Parathyroid adenoma (tissue), 2 donors: ENCODE data around the gene KCNK18.

ENCODE experiments used
- H2AFZ ChIP-seq: fragments of 300-600 bp; sonication (generic); one replicate; pipeline ENCODE4 v1.7.0; 2017; ENCODE audit warnings: antibody characterized with exemption, mild to moderate bottlenecking
- H3K27ac ChIP-seq: fragments of 300-600 bp; sonication (generic); one replicate; pipeline ENCODE4 v1.7.0; 2017
- H3K27me3 ChIP-seq: fragments of 300-600 bp; sonication (generic); one replicate; pipeline ENCODE4 v1.7.0; 2017; ENCODE audit warnings: low read length; ENCODE audit not compliant: control insufficient read depth, insufficient read depth
- H3K36me3 ChIP-seq: fragments of 300-600 bp; sonication (generic); one replicate; pipeline ENCODE4 v1.7.0; 2017; ENCODE audit warnings: low read length; ENCODE audit not compliant: control insufficient read depth, insufficient read depth
- H3K4me1 ChIP-seq: fragments of 300-600 bp; sonication (generic); one replicate; pipeline ENCODE4 v1.7.0; 2017; ENCODE audit warnings: control low read depth
- H3K4me2 ChIP-seq: fragments of 300-600 bp; sonication (generic); one replicate; pipeline ENCODE4 v1.7.0; 2017; ENCODE audit warnings: low read length
- H3K4me3 ChIP-seq: fragments of 300-600 bp; sonication (generic); one replicate; pipeline ENCODE4 v1.7.0; 2017; ENCODE audit warnings: low read depth, low read length
- H3K79me2 ChIP-seq: fragments of 300-600 bp; sonication (generic); one replicate; pipeline ENCODE4 v1.7.0; 2017; ENCODE audit warnings: control low read depth
- H3K9ac ChIP-seq: fragments of 300-600 bp; sonication (generic); one replicate; pipeline ENCODE4 v1.7.0; 2017; ENCODE audit warnings: mild to moderate bottlenecking
- H3K9me3 ChIP-seq: fragments of 300-600 bp; sonication (generic); one replicate; pipeline ENCODE4 v1.7.0; 2017; ENCODE audit warnings: low read length; ENCODE audit not compliant: control insufficient read depth
- TF ChIP-seq, protein P1 (sequence below): fragments of 300-600 bp; sonication (generic); IDR thresholded peaks from one replicate; pipeline ENCODE4 v1.7.0; 2017; ENCODE audit warnings: antibody characterized with exemption, mild to moderate bottlenecking
- donor health status: primary hyperparathyroidism.

KCNK18 gene

GRCh38 chr10:117197189-117197588 lies at the start of gene KCNK18:
Gene KCNK18, plus strand, starts transcription at chr10:117197489. Its CDS starts 0 bp downstream, at chr10:117197489.
- Histone ChIP-seq H3K36me3 (no peaks in the 10 kb centered on the region), H3K9ac (no peak within 1 kb of the TSS), H2AFZ (no peak within 1 kb of the TSS), H3K79me2 (no peaks in the 10 kb centered on the region), H3K4me3 (no peak within 1 kb of the TSS), H3K4me1 (no peaks in the 10 kb centered on the region), H3K9me3 (no peaks in the 10 kb centered on the region), H3K27me3 (no peaks in the 10 kb centered on the region), H3K4me2 (no peak within 1 kb of the TSS), H3K27ac (no peak within 1 kb of the TSS)
- TF ChIP-seq, protein P1, sequence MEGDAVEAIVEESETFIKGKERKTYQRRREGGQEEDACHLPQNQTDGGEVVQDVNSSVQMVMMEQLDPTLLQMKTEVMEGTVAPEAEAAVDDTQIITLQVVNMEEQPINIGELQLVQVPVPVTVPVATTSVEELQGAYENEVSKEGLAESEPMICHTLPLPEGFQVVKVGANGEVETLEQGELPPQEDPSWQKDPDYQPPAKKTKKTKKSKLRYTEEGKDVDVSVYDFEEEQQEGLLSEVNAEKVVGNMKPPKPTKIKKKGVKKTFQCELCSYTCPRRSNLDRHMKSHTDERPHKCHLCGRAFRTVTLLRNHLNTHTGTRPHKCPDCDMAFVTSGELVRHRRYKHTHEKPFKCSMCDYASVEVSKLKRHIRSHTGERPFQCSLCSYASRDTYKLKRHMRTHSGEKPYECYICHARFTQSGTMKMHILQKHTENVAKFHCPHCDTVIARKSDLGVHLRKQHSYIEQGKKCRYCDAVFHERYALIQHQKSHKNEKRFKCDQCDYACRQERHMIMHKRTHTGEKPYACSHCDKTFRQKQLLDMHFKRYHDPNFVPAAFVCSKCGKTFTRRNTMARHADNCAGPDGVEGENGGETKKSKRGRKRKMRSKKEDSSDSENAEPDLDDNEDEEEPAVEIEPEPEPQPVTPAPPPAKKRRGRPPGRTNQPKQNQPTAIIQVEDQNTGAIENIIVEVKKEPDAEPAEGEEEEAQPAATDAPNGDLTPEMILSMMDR, result no peak

- Histone ChIP-seq H3K9me3 (no peaks in the 10 kb centered on the region), H3K4me3 (no peak overlapping the region), H2AFZ (no peak overlapping the region), H3K79me2 (no peaks in the 10 kb centered on the region), H3K4me1 (no peaks in the 10 kb centered on the region), H3K36me3 (no peaks in the 10 kb centered on the region), H3K27me3 (no peaks in the 10 kb centered on the region), H3K9ac (no peak overlapping the region), H3K27ac (no peak overlapping the region), H3K4me2 (no peak overlapping the region)
- TF ChIP-seq, protein P1, result no peak
These were observed 49.0 kb upstream of the KCNK18 start for GRCh38 chr10:117148284-117148683.

- no peaks in the 10 kb centered on the region for H3K36me3 ChIP-seq
- H3K9ac ChIP-seq, result no peak overlapping the region
- H3K79me2 ChIP-seq, result no peaks in the 10 kb centered on the region
- no peaks in the 10 kb centered on the region for H3K27me3 ChIP-seq
- H3K4me2 ChIP-seq, result no peak overlapping the region
- H3K9me3 ChIP-seq, result no peaks in the 10 kb centered on the region
- TF ChIP-seq, protein P1, result no peak
- no peaks in the 10 kb centered on the region for H3K4me1 ChIP-seq
- no peak overlapping the region for H3K27ac ChIP-seq
- H2AFZ ChIP-seq, result no peak overlapping the region
- no peak overlapping the region for H3K4me3 ChIP-seq
These were observed 44.6 kb upstream of the KCNK18 start for GRCh38 chr10:117152668-117153067.

GRCh38 chr10:117158297-117158696 lies 39.0 kb upstream of the KCNK18 start:
- H3K4me3 ChIP-seq, result no peak overlapping the region
- no peaks in the 10 kb centered on the region for H3K79me2 ChIP-seq
- no peaks in the 10 kb centered on the region for H3K4me1 ChIP-seq
- H3K27me3 ChIP-seq, result peaks cover 12% of the 10 kb centered on the region
- H3K36me3 ChIP-seq, result no peaks in the 10 kb centered on the region
- H2AFZ ChIP-seq, result no peak overlapping the region
- no peaks in the 10 kb centered on the region for H3K9me3 ChIP-seq
- no peak overlapping the region for H3K9ac ChIP-seq
- no peak overlapping the region for H3K4me2 ChIP-seq
- TF ChIP-seq, protein P1, result no peak
- H3K27ac ChIP-seq, result no peak overlapping the region

DNA sequence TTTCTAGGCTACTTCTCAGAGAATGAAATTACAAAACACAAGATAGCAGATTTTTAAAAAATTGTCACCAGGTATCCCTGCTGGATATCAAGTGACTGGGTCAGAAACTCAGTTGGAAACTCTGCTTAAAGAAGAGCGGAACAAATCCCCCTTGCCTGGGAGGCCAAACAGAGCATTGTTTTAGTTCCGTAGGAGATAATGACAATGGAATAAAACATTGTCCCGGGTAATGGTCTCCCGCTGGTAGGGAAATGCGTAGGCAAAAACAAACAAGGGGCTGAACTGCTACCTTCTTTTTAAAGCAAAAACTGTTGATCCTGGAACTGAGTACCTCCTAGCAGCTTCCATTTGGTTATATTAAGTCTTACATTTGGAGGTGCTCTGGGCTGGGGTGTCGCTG lies 37.9 kb upstream of the KCNK18 start:
- no peak overlapping the region for H3K9ac ChIP-seq
- H3K36me3 ChIP-seq, result no peaks in the 10 kb centered on the region
- H3K27me3 ChIP-seq, result peaks cover 18% of the 10 kb centered on the region
- no peak overlapping the region for H2AFZ ChIP-seq
- TF ChIP-seq, protein P1, result no peak
- no peaks in the 10 kb centered on the region for H3K79me2 ChIP-seq
- H3K4me2 ChIP-seq, result no peak overlapping the region
- no peaks in the 10 kb centered on the region for H3K9me3 ChIP-seq
- no peak overlapping the region for H3K4me3 ChIP-seq
- H3K4me1 ChIP-seq, result no peaks in the 10 kb centered on the region
- H3K27ac ChIP-seq, result no peak overlapping the region
